Measurements from ENCODE around the gene HCAR1. TPM values are rescaled to one million over a fixed set of nuclear protein-coding genes. Genes with fewer than 3 reads are reported as not detected.
"Not testable (repeated sequence)": the region's sequence is repeated elsewhere in the genome, so short reads cannot be mapped to it uniquely, and the experiment has no call there.

HCAR1 gene
- not detected in 2 replicates for total RNA-seq (2014; rRNA removed; shearing (Covaris generic); ENCODE audit: low replicate concordance)

- no peak for DNase-seq (ENCODE audit: low read depth)
- in situ Hi-C loops (cut with HindIII; ENCODE audit: low pct_unique_long_range_greater_than_20kb, low sequenced_read_pairs): no loop called here
Measured at GRCh38 chr12:122730215-122731014, at the start of gene HCAR1. HCAR1 (minus strand) TSS chr12:122730844; CDS start chr12:122730339, 505 bp downstream.

GRCh38 chr12:122757568-122757967, 26.9 kb upstream of the HCAR1 start:
- DNase-seq (ENCODE audit: low read depth): no peak
- in situ Hi-C loops (cut with HindIII; ENCODE audit: low pct_unique_long_range_greater_than_20kb, low sequenced_read_pairs): loop anchor here (25.0 kb wide), 1 partner anchor 220 kb away; the partner anchor contains the start of genes KNTC1 and RSRC2

- DNase-seq (ENCODE audit: low read depth): no peak
- in situ Hi-C loops (cut with HindIII; ENCODE audit: low pct_unique_long_range_greater_than_20kb, low sequenced_read_pairs): loop anchor here (25.0 kb wide), 1 partner anchor 217 kb away; the partner anchor contains the start of genes KNTC1 and RSRC2
Measured at GRCh38 chr12:122754790-122755189, 24.1 kb upstream of the HCAR1 start.

GRCh38 chr12:122753319-122753650, 22.6 kb upstream of the HCAR1 start:
- in situ Hi-C loops (cut with HindIII; ENCODE audit: low pct_unique_long_range_greater_than_20kb, low sequenced_read_pairs): loop anchor here (25.0 kb wide), 1 partner anchor 216 kb away; the partner anchor contains the start of genes KNTC1 and RSRC2
- DNase-seq (ENCODE audit: low read depth): no peak

- peak; percentile 99 for DNase-seq (ENCODE audit: low read depth)
- in situ Hi-C loops (cut with HindIII; ENCODE audit: low pct_unique_long_range_greater_than_20kb, low sequenced_read_pairs): loop anchor here (25.0 kb wide), 1 partner anchor 215 kb away; the partner anchor contains the start of genes KNTC1 and RSRC2
Measured at GRCh38 chr12:122752464-122753318, 22.0 kb upstream of the HCAR1 start, which contains the start of gene DENR. DENR (plus strand) TSS chr12:122752824; CDS start chr12:122753702, 878 bp downstream.

- not testable (repeated sequence) for DNase-seq (ENCODE audit: low read depth)
- in situ Hi-C loops (cut with HindIII; ENCODE audit: low pct_unique_long_range_greater_than_20kb, low sequenced_read_pairs): loop anchor here (25.0 kb wide), 1 partner anchor 214 kb away; the partner anchor contains the start of genes KNTC1 and RSRC2
Measured at GRCh38 chr12:122750781-122751515, 20.3 kb upstream of the HCAR1 start.

GRCh38 chr12:122749569-122750332, 19.1 kb upstream of the HCAR1 start:
- in situ Hi-C loops (cut with HindIII; ENCODE audit: low pct_unique_long_range_greater_than_20kb, low sequenced_read_pairs): loop anchor here (25.0 kb wide), 1 partner anchor 212 kb away; the partner anchor contains the start of genes KNTC1 and RSRC2
- no peak for DNase-seq (ENCODE audit: low read depth)

GRCh38 chr12:122747224-122748135, 16.8 kb upstream of the HCAR1 start:
- in situ Hi-C loops (cut with HindIII; ENCODE audit: low pct_unique_long_range_greater_than_20kb, low sequenced_read_pairs): no loop called here
- DNase-seq (ENCODE audit: low read depth): no peak

GRCh38 chr12:122743895-122744525, 13.4 kb upstream of the HCAR1 start:
- DNase-seq (ENCODE audit: low read depth): no peak
- in situ Hi-C loops (cut with HindIII; ENCODE audit: low pct_unique_long_range_greater_than_20kb, low sequenced_read_pairs): no loop called here

- DNase-seq (ENCODE audit: low read depth): no peak
- in situ Hi-C loops (cut with HindIII; ENCODE audit: low pct_unique_long_range_greater_than_20kb, low sequenced_read_pairs): no loop called here
Measured at GRCh38 chr12:122740351-122740750, 9.7 kb upstream of the HCAR1 start.

GRCh38 chr12:122738571-122738970, 7.9 kb upstream of the HCAR1 start:
- in situ Hi-C loops (cut with HindIII; ENCODE audit: low pct_unique_long_range_greater_than_20kb, low sequenced_read_pairs): no loop called here
- no peak for DNase-seq (ENCODE audit: low read depth)

- in situ Hi-C loops (cut with HindIII; ENCODE audit: low pct_unique_long_range_greater_than_20kb, low sequenced_read_pairs): no loop called here
- DNase-seq (ENCODE audit: low read depth): no peak
Measured at GRCh38 chr12:122732611-122733010, 2.0 kb upstream of the HCAR1 start.

GRCh38 chr12:122732170-122732569, 1.5 kb upstream of the HCAR1 start:
- no peak for DNase-seq (ENCODE audit: low read depth)
- in situ Hi-C loops (cut with HindIII; ENCODE audit: low pct_unique_long_range_greater_than_20kb, low sequenced_read_pairs): no loop called here

- in situ Hi-C loops (cut with HindIII; ENCODE audit: low pct_unique_long_range_greater_than_20kb, low sequenced_read_pairs): no loop called here
- no peak for DNase-seq (ENCODE audit: low read depth)
Measured at GRCh38 chr12:122729583-122730214, 945 bp downstream of the HCAR1 start.

- in situ Hi-C loops (cut with HindIII; ENCODE audit: low pct_unique_long_range_greater_than_20kb, low sequenced_read_pairs): no loop called here
Measured at GRCh38 chr12:122726080-122726558, 4.5 kb downstream of the HCAR1 start.

More at GRCh38 chr12:122726080-122726558, 4.5 kb downstream of the HCAR1 start:
- peak; percentile 64 for DNase-seq (ENCODE audit: low read depth)
